HepG2 (cell line): ENCODE measurements around the gene C9orf50. TPM values are rescaled to one million over a fixed set of nuclear protein-coding genes. Genes with fewer than 3 reads are reported as not detected.

Source experiments
- ATAC-seq: fragments of 200-7000 bp; cut with Tn5 transposase; 3 replicates; pipeline ENCODE4 v1.9.1; 2020; ENCODE audit warnings: mild to moderate bottlenecking, moderate library complexity
- Bru-seq: library from RNA; stranded (reverse); fragments of 400-500 nt; gene quantifications from one replicate; lab custom pipeline; 2021; lab: Mats Ljungman, UMichigan
- BruChase-seq, 2 experiments: library from RNA; stranded (reverse); fragments of 400-500 nt; gene quantifications; one replicate each; lab custom pipeline; 2021; lab: Mats Ljungman, UMichigan
- BruUV-seq: library from RNA; stranded (reverse); fragments of 400-500 nt; replicated peaks from 2 replicates; lab custom pipeline; 2021; lab: Mats Ljungman, UMichigan
- CTCF ChIA-PET: fragments of 300-600 bp; formaldehyde crosslinking; extraction: SDS; loops from one replicate; lab custom pipeline; 2021; ENCODE audit warnings: low total read pairs, inconsistent platforms, low intra/inter-chr PET ratio; lab: Yijun Ruan, JAX
- POLR2A ChIA-PET: fragments of 350-600 bp; sonication (Branson Sonifier 250); formaldehyde crosslinking; loops from one replicate; lab custom pipeline; 2020; ENCODE audit warnings: antibody characterized with exemption, inconsistent platforms; lab: Yijun Ruan, JAX
- DNase-seq: peaks from one replicate; pipeline ENCODE4 v3.0.0-alpha.2; 2015; ENCODE audit warnings: low spot score
- FAIRE-seq: peaks from 3 replicates; lab custom pipeline; 2011; peaks lifted over from hg19 to GRCh38; lab: Jason Lieb, UNC
- H2AFZ ChIP-seq: one replicate; pipeline ENCODE4 v1.6.1; 2011; ENCODE audit warnings: low read length, inconsistent platforms
- H3K27ac ChIP-seq: fragments of 300-600 bp; 3 replicates; pipeline ENCODE4 v1.8.0; 2011; ENCODE audit warnings: mixed run types, mild to moderate bottlenecking, mixed read lengths, low read length, inconsistent platforms; ENCODE audit not compliant: insufficient read depth; ENCODE audit errors: extremely low read length
- H3K27me3 ChIP-seq, 2 experiments: fragments of 200-600 bp in 1 of 2; 2 replicates in 1 of 2; 3 replicates in 1 of 2; pipeline versions ENCODE4 v1.6.0 to v1.8.0; 2011; ENCODE audit warnings: low read length in 2 of 2, mild to moderate bottlenecking in 2 of 2, moderate library complexity in 2 of 2, inconsistent platforms in 1 of 2; ENCODE audit not compliant: insufficient read depth in 2 of 2, control insufficient read depth in 1 of 2
- H3K36me3 ChIP-seq, 2 experiments: fragments of 200-600 bp in 1 of 2; replicated peaks in 1 of 2; 2 replicates in 1 of 2; 3 replicates in 1 of 2; pipeline versions ENCODE4 v1.5.1 to v1.8.0; 2011; ENCODE audit warnings: low read length in 2 of 2, inconsistent platforms in 1 of 2; ENCODE audit not compliant: insufficient read depth in 2 of 2, control insufficient read depth in 1 of 2
- H3K4me1 ChIP-seq: 2 replicates; pipeline ENCODE4 v1.5.1; 2012; ENCODE audit warnings: low read length, inconsistent platforms; ENCODE audit not compliant: insufficient read depth
- H3K4me2 ChIP-seq: 2 replicates; pipeline ENCODE4 v1.6.0; 2011; ENCODE audit warnings: low read depth, low read length, inconsistent platforms
- H3K4me3 ChIP-seq, 3 experiments: fragments of 200-600 bp in 1 of 3; sonication (generic), shearing (Covaris generic) in 1 of 3; replicated peaks in 1 of 3; 2 replicates each; pipeline ENCODE4 v1.5.1; 2011 to 2016; ENCODE audit warnings: low read length in 3 of 3, inconsistent platforms in 2 of 3, low read depth in 2 of 3, mild to moderate bottlenecking in 2 of 3, control low read depth in 1 of 3, mixed read lengths in 1 of 3; ENCODE audit not compliant: insufficient read depth in 1 of 3
- H3K79me2 ChIP-seq: one replicate; pipeline ENCODE4 v1.6.1; 2011; ENCODE audit warnings: low read length, inconsistent platforms; ENCODE audit not compliant: insufficient read depth
- H3K9ac ChIP-seq: 2 replicates; pipeline ENCODE4 v1.6.0; 2011; ENCODE audit warnings: mild to moderate bottlenecking, low read depth, low read length, inconsistent platforms; ENCODE audit not compliant: insufficient read depth
- H3K9me3 ChIP-seq: 2 replicates; pipeline ENCODE4 v1.5.1; 2012; ENCODE audit warnings: mild to moderate bottlenecking, low read length
- H4K20me1 ChIP-seq: 2 replicates; pipeline ENCODE4 v1.6.0; 2011; ENCODE audit warnings: inconsistent platforms, mild to moderate bottlenecking, low read length, moderate library complexity; ENCODE audit not compliant: insufficient read depth
- CHD4 ChIP-seq: fragments of 200-600 bp; sonication (generic); IDR thresholded peaks from 2 replicates; pipeline ENCODE4 v1.7.0; 2017; ENCODE audit warnings: mild to moderate bottlenecking, low read length, borderline replicate concordance
- EED ChIP-seq: sonication (generic); formaldehyde crosslinking; IDR thresholded peaks from 2 replicates; pipeline ENCODE4 v1.5.0; 2020; ENCODE audit warnings: mild to moderate bottlenecking, missing genetic modification reagents
- HNF4G ChIP-seq, 2 experiments: sonication (generic) in 1 of 2; formaldehyde crosslinking in 1 of 2; IDR thresholded peaks; 2 replicates each; pipeline versions ENCODE4 v1.4.0 to v1.6.1; 2011 to 2020; ENCODE audit warnings: borderline replicate concordance in 2 of 2, low read depth in 2 of 2, mild to moderate bottlenecking in 2 of 2, low read length in 1 of 2, missing genetic modification reagents in 1 of 2, moderate library complexity in 1 of 2
- HOXA3 ChIP-seq: sonication (generic); formaldehyde crosslinking; IDR thresholded peaks from 2 replicates; pipeline ENCODE4 v1.5.0; 2020; ENCODE audit warnings: missing genetic modification reagents
- RELA ChIP-seq: sonication (generic); formaldehyde crosslinking; IDR thresholded peaks from 2 replicates; pipeline ENCODE4 v1.4.0; 2020; ENCODE audit warnings: missing genetic modification reagents
- RNF2 ChIP-seq: fragments of 450-650 bp; conservative IDR thresholded peaks from 2 replicates; pipeline ENCODE4 v1.6.1; 2016; ENCODE audit warnings: low read depth
- SP5 ChIP-seq: IDR thresholded peaks from 2 replicates; pipeline ENCODE4 v1.6.1; 2016; ENCODE audit warnings: low read depth, borderline replicate concordance
- ZIK1 ChIP-seq: sonication (generic); formaldehyde crosslinking; IDR thresholded peaks from 2 replicates; pipeline ENCODE4 v1.5.0; 2020; ENCODE audit warnings: mild to moderate bottlenecking, low read depth, missing genetic modification reagents, borderline replicate concordance
- ZNF317 ChIP-seq: sonication (generic); formaldehyde crosslinking; IDR thresholded peaks from 2 replicates; pipeline ENCODE4 v1.5.0; 2020; ENCODE audit warnings: mild to moderate bottlenecking, missing genetic modification reagents
- ZNF567 ChIP-seq: sonication (generic); formaldehyde crosslinking; IDR thresholded peaks from 2 replicates; pipeline ENCODE4 v1.8.1; 2023; ENCODE audit warnings: mild to moderate bottlenecking, missing genetic modification reagents, borderline replicate concordance
- ZNF614 ChIP-seq: IDR thresholded peaks from 2 replicates; pipeline ENCODE4 v1.6.1; 2018; ENCODE audit warnings: missing biosample characterization, missing genetic modification reagents, inconsistent platforms, borderline replicate concordance
- WGBS: methylation state at CpG from one replicate; pipeline ENCODE4 v1.1.6; 2017; ENCODE audit warnings: low lambda C conversion rate; 5-methylcytosine and 5-hydroxymethylcytosine counted together
- in situ Hi-C: cut with HindIII; loops from 2 replicates; pipeline ENCODE4 v1.10.0; 2017; ENCODE audit warnings: low pct_unique_long_range_greater_than_20kb; ENCODE audit not compliant: extremely low pct_ligation_motif_present
- intact Hi-C: fragments of 100-400 bp; cut with micrococcal nuclease; formaldehyde crosslinking; loops from one replicate; pipeline ENCODE4 v1.10.0; 2022; ENCODE audit not compliant: unreplicated experiment
- long read RNA-seq, 2 experiments: library from RNA in 1 of 2; library from polyadenylated mRNA in 1 of 2; stranded (forward) in 1 of 2; unstranded in 1 of 2; transcript quantifications; one replicate each; pipeline ENCODE4 v2.0.0, GENCODE V29; 2019 to 2022
- polyA minus RNA-seq, 3 experiments: library from RNA; depleted of rRNA, polyadenylated mRNA; stranded (reverse); fragments of >200 nt; gene quantifications; 2 replicates each; pipeline ENCODE4 v1.2.3, GENCODE V29; 2011; ENCODE audit warnings: low replicate concordance in 1 of 3
- polyA plus RNA-seq, 8 experiments: library from polyadenylated mRNA; depleted of rRNA in 3 of 8; stranded (reverse) in 7 of 8; unstranded in 1 of 8; fragments of >200 nt; fragmentation: Illumina TruSeq in 4 of 8; extraction: Trizol in 4 of 8; gene quantifications; 2 replicates each; pipeline versions ENCODE4 v1.2.1 to v1.2.3, GENCODE V29; 2011 to 2016; ENCODE audit warnings: low read depth in 4 of 8, missing spikeins in 1 of 8, mixed read lengths in 1 of 8; ENCODE audit not compliant: insufficient read depth in 1 of 8
- total RNA-seq, 5 experiments: library from RNA; depleted of rRNA; stranded (reverse); fragments of >200 nt; fragmentation: Illumina TruSeq; extraction: Trizol; gene quantifications; 2 replicates each; pipeline ENCODE4 v1.2.3, GENCODE V29; 2016; ENCODE audit warnings: low read depth in 1 of 5
- TF ChIP-seq, protein P1 (sequence below): sonication (generic); formaldehyde crosslinking; IDR thresholded peaks from 2 replicates; pipeline ENCODE4 v1.5.1; 2020; ENCODE audit warnings: mild to moderate bottlenecking, moderate library complexity, missing genetic modification reagents
- TF ChIP-seq, protein P2 (sequence below): sonication (generic); formaldehyde crosslinking; IDR thresholded peaks from 2 replicates; pipeline ENCODE4 v1.5.1; 2020; ENCODE audit warnings: mild to moderate bottlenecking, missing genetic modification reagents, moderate library complexity

The C9orf50 gene, protein sequence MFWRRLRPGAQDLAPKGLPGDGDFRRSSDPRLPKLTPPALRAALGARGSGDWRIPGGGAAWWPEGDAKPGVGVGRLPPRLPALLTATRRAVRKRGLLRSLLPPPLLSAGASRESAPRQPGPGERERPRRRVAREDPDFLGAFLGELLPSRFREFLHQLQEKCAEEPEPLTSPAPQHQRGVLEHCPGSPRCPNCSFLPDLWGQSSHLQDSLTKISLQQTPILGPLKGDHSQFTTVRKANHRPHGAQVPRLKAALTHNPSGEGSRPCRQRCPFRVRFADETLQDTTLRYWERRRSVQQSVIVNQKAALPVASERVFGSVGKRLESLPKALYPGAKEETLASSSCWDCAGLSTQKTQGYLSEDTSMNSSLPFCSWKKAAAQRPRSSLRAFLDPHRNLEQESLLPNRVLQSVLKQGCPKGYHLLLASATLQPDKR
- not detected in 2 replicates for total RNA-seq (2016; rRNA removed; fragmentation: Illumina TruSeq; extraction: Trizol)
- not detected in 2 replicates for total RNA-seq (2016; cell fraction: cytosol; rRNA removed; fragmentation: Illumina TruSeq; extraction: Trizol; ENCODE audit: low read depth)
- total RNA-seq (2016; cell fraction: insoluble cytoplasmic fraction; rRNA removed; fragmentation: Illumina TruSeq; extraction: Trizol), result not detected in 2 replicates
- total RNA-seq (2016; cell fraction: membrane; rRNA removed; fragmentation: Illumina TruSeq; extraction: Trizol), result not detected in 2 replicates
- not detected in 2 replicates for total RNA-seq (2016; cell fraction: nucleus; rRNA removed; fragmentation: Illumina TruSeq; extraction: Trizol)
- not detected in 2 replicates for polyA plus RNA-seq (2011; rRNA removed)
- not detected in 2 replicates for polyA plus RNA-seq (2011; cell fraction: cytosol; rRNA removed)
- 0.10 TPM in 1 of 2 replicates, not detected in the other for polyA plus RNA-seq (2011; cell fraction: nucleus; rRNA removed)
- not detected in 2 replicates for polyA plus RNA-seq (2012)
- not detected in 2 replicates for polyA plus RNA-seq (2016; cell fraction: cytosol; fragmentation: Illumina TruSeq; extraction: Trizol; ENCODE audit: low read depth)
- not detected in 2 replicates for polyA plus RNA-seq (2016; cell fraction: insoluble cytoplasmic fraction; fragmentation: Illumina TruSeq; extraction: Trizol; ENCODE audit: low read depth)
- polyA plus RNA-seq (2016; cell fraction: membrane; fragmentation: Illumina TruSeq; extraction: Trizol; ENCODE audit: low read depth), result not detected in 2 replicates
- polyA plus RNA-seq (2016; cell fraction: nucleus; fragmentation: Illumina TruSeq; extraction: Trizol; ENCODE audit: insufficient read depth, low read depth), result not detected in 2 replicates
- not detected in 2 replicates for polyA minus RNA-seq (2011; rRNA and poly(A)+ RNA removed; ENCODE audit: low replicate concordance)
- not detected in 2 replicates for polyA minus RNA-seq (2011; cell fraction: cytosol; rRNA and poly(A)+ RNA removed)
- polyA minus RNA-seq (2011; cell fraction: nucleus; rRNA and poly(A)+ RNA removed), result not detected in 2 replicates
- not detected for Bru-seq, nascent RNA
- percentile 14 among the genes with signal in this experiment for BruChase-seq, experiment 1, labeled RNA remaining after a 6-hour chase
- not detected for BruChase-seq, experiment 2, labeled RNA remaining after a 2-hour chase
- long read RNA-seq, experiment 1, result 0 reads
- long read RNA-seq, experiment 2, result 0 reads

DNA sequence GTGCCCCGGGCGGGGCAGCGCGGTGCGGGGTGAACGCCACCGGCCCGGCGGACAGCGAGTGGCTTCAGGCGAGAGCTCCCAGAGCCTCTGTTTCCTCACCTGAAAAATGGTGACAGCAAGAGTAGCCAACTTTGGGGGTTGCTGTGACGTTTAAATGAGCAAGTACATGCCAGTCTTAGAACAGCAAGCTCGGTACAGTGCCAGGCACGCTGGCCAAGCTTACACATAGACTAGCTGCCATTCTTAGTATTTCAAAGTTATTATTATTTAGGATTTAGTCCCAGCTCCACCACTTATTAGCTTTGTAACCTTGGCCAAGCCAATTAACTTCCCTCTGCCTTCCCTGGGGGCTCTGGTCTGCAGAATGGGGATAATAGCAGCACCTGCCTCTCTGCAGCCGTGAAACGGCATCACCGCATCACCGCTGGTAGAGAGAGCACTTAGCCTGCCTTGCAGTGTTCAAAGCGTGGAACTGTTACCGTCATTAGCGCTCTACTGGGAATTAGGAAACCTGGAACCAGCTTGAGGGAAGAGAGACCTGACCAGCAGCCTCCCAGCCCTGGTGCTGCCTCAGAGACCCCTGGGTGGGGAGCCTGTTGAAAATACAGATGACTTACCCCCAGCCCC, at the start of gene C9orf50:
C9orf50 (minus strand) TSS at position 433 of the 627 bp plus-strand sequence. CDS start 527 bp downstream, outside the sequence.
- no TSS peak for BruUV-seq
- no peak for DNase-seq
- 8% methylated on average over 20 of the region's 21 CpGs for WGBS
- Histone ChIP-seq H3K27ac (no peak within 1 kb of the TSS), H3K36me3 (no peaks in the 10 kb centered on the region), H3K4me2 (peak within 1 kb of the TSS; percentile 86), H3K9me3 (no peaks in the 10 kb centered on the region), H2AFZ (no peak within 1 kb of the TSS), H4K20me1 (peaks cover 7% of the 10 kb centered on the region; the same call in 1 of the 2 replicates), H3K4me3 (peak within 1 kb of the TSS; percentile 38 to 65 (median 53)), H3K9ac (peak within 1 kb of the TSS; percentile 41; the same call in 1 of the 2 replicates), H3K79me2 (no peaks in the 10 kb centered on the region), H3K4me1 (peaks cover 32% of the 10 kb centered on the region), H3K27me3 (peaks cover 0 to 15% of the 10 kb centered on the region in 2 experiments; a peak in 3 of 5 replicates)
- ChIA-PET CTCF (no interaction called here), POLR2A (interaction anchor here (0.8 to 1.6 kb wide), 6 partner anchors 9 to 478 kb away, joined by 3 to 6 read pairs (median 4); partner anchors contain the start of gene IER5L)
- intact Hi-C loops, result loop anchor here (10.0 kb wide), 1 partner anchor 446 kb away; the partner anchor contains the start of gene IER5L
- in situ Hi-C loops, result loop anchor here (5.0 kb wide), 1 partner anchor 478 kb away; no protein-coding TSS in a partner anchor
- FAIRE-seq, result no peak
- peak; percentile 30; the same call in 2 of the 3 replicates for ATAC-seq
- 0 out of 2 replicates have a peak, but pooled peaks have one; percentile 8 for TF ChIP-seq RNF2
- TF ChIP-seq, protein P1, sequence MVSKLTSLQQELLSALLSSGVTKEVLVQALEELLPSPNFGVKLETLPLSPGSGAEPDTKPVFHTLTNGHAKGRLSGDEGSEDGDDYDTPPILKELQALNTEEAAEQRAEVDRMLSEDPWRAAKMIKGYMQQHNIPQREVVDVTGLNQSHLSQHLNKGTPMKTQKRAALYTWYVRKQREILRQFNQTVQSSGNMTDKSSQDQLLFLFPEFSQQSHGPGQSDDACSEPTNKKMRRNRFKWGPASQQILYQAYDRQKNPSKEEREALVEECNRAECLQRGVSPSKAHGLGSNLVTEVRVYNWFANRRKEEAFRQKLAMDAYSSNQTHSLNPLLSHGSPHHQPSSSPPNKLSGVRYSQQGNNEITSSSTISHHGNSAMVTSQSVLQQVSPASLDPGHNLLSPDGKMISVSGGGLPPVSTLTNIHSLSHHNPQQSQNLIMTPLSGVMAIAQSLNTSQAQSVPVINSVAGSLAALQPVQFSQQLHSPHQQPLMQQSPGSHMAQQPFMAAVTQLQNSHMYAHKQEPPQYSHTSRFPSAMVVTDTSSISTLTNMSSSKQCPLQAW (CRISPR knock-in tag), result 0 out of 2 replicates have a peak, but pooled peaks have one; percentile 36
- TF ChIP-seq, protein P2, sequence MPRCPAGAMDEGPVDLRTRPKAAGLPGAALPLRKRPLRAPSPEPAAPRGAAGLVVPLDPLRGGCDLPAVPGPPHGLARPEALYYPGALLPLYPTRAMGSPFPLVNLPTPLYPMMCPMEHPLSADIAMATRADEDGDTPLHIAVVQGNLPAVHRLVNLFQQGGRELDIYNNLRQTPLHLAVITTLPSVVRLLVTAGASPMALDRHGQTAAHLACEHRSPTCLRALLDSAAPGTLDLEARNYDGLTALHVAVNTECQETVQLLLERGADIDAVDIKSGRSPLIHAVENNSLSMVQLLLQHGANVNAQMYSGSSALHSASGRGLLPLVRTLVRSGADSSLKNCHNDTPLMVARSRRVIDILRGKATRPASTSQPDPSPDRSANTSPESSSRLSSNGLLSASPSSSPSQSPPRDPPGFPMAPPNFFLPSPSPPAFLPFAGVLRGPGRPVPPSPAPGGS (CRISPR knock-in tag), result 0 out of 2 replicates have a peak, but pooled peaks have one; percentile 2
- 0 out of 2 replicates have a peak, but pooled peaks have one; percentile 33 for TF ChIP-seq EED
- no peak for TF ChIP-seq CHD4
- TF ChIP-seq ZNF614 (CRISPR knock-in tag), result no peak
- TF ChIP-seq HNF4G (IDR thresholded peaks at IDR 0.05; ENCODE audit: borderline replicate concordance, low read depth, low read length), result no peak
- TF ChIP-seq HNF4G (CRISPR knock-in tag; IDR thresholded peaks at IDR 0.05; ENCODE audit: borderline replicate concordance, low read depth), result 0 out of 2 replicates have a peak, but pooled peaks have one; percentile 8
- TF ChIP-seq SP5, result 0 out of 2 replicates have a peak, but pooled peaks have one; percentile 8
- 0 out of 2 replicates have a peak, but pooled peaks have one; percentile 5 for TF ChIP-seq ZIK1
- peak; percentile 2; the same call in 1 of the 2 replicates for TF ChIP-seq HOXA3 (CRISPR knock-in tag)
- 0 out of 2 replicates have a peak, but pooled peaks have one; percentile 32 for TF ChIP-seq ZNF317
- TF ChIP-seq ZNF567 (CRISPR knock-in tag), result no peak
- TF ChIP-seq RELA (CRISPR knock-in tag), result no peak
